Caco-2 (cell line): ENCODE results near the gene RNF20. TPM values are rescaled to one million over a fixed set of nuclear protein-coding genes. Genes with fewer than 3 reads are reported as not detected.

Source experiments
- BruUV-seq: library from RNA; stranded (reverse); fragments of 400-500 nt; replicated peaks from 2 replicates; lab custom pipeline; 2021; lab: Mats Ljungman, UMichigan
- CTCF ChIA-PET: fragments of 300-600 bp; sonication (Branson Sonifier 250); formaldehyde crosslinking; loops from one replicate; lab custom pipeline; 2022; ENCODE audit warnings: antibody characterized with exemption; lab: Charles Lee
- POLR2A ChIA-PET: fragments of 300-600 bp; sonication (Branson Sonifier 250); formaldehyde crosslinking; loops from one replicate; lab custom pipeline; 2022; ENCODE audit warnings: antibody characterized with exemption; lab: Charles Lee
- DNase-seq, 2 experiments: peaks; one replicate each; pipeline versions ENCODE4 v3.0.0 to v3.0.0-alpha.2; 2020 to 2022
- H3K27me3 ChIP-seq: replicated peaks from 2 replicates; pipeline ENCODE4 v1.6.0; 2011; ENCODE audit warnings: low read length; ENCODE audit not compliant: control insufficient read depth, insufficient read depth
- H3K36me3 ChIP-seq: 2 replicates; pipeline ENCODE4 v1.5.1; 2011; ENCODE audit warnings: low read length; ENCODE audit not compliant: control insufficient read depth, insufficient read depth
- H3K4me1 ChIP-seq: fragments of 250-450 bp; sonication (Bioruptor Pico); 2 replicates; pipeline ENCODE4 v1.5.1; 2020; ENCODE audit warnings: mild to moderate bottlenecking
- H3K4me3 ChIP-seq: 2 replicates; pipeline ENCODE4 v1.5.1; 2011; ENCODE audit warnings: low read depth, mild to moderate bottlenecking, control low read depth, low read length
- H3K9me3 ChIP-seq: fragments of 250-450 bp; sonication (Bioruptor Pico); 2 replicates; pipeline ENCODE4 v1.5.1; 2020; ENCODE audit warnings: mild to moderate bottlenecking, moderate library complexity
- H3K27ac Mint-ChIP-seq: one replicate; pipeline ENCODE4 v1.8.0; 2022; ENCODE audit warnings: mixed read lengths; ENCODE audit not compliant: unreplicated experiment
- H3K27me3 Mint-ChIP-seq: one replicate; pipeline ENCODE4 v1.8.0; 2022; ENCODE audit warnings: mixed read lengths; ENCODE audit not compliant: insufficient read depth, unreplicated experiment
- H3K36me3 Mint-ChIP-seq: one replicate; pipeline ENCODE4 v1.8.0; 2022; ENCODE audit warnings: mild to moderate bottlenecking, mixed read lengths; ENCODE audit not compliant: insufficient read depth, unreplicated experiment
- H3K4me1 Mint-ChIP-seq: one replicate; pipeline ENCODE4 v1.8.0; 2022; ENCODE audit warnings: low read depth, mixed read lengths; ENCODE audit not compliant: unreplicated experiment
- H3K4me3 Mint-ChIP-seq: one replicate; pipeline ENCODE4 v1.8.0; 2022; ENCODE audit warnings: mild to moderate bottlenecking, moderate library complexity, mixed read lengths; ENCODE audit not compliant: unreplicated experiment
- H3K9me3 Mint-ChIP-seq: one replicate; pipeline ENCODE4 v1.8.0; 2022; ENCODE audit warnings: mixed read lengths; ENCODE audit not compliant: unreplicated experiment
- intact Hi-C: fragments of 100-400 bp; cut with micrococcal nuclease; formaldehyde crosslinking; loops from one replicate; pipeline ENCODE4 v1.10.0; 2022; ENCODE audit not compliant: unreplicated experiment
- total RNA-seq: library from RNA; stranded (reverse); gene quantifications from 2 replicates; pipeline ENCODE4 v1.2.3, GENCODE V29; 2022
- TF ChIP-seq, protein P1 (sequence below), 2 experiments: fragments of 200-600 bp in 1 of 2; IDR thresholded peaks; 1 replicate in 1 of 2; 2 replicates in 1 of 2; pipeline versions ENCODE4 v1.5.1 to v1.8.0; 2011 to 2022; ENCODE audit warnings: antibody characterized with exemption in 1 of 2, control low read depth in 1 of 2, inconsistent platforms in 1 of 2, low read depth in 1 of 2, low read length in 1 of 2, mild to moderate bottlenecking in 1 of 2, moderate library complexity in 1 of 2; ENCODE audit not compliant: insufficient read depth in 1 of 2, severe bottlenecking in 1 of 2, unreplicated experiment in 1 of 2

RNF20 gene
- total RNA-seq, 1 experiment from 2014 or later: 37.4 TPM

DNA sequence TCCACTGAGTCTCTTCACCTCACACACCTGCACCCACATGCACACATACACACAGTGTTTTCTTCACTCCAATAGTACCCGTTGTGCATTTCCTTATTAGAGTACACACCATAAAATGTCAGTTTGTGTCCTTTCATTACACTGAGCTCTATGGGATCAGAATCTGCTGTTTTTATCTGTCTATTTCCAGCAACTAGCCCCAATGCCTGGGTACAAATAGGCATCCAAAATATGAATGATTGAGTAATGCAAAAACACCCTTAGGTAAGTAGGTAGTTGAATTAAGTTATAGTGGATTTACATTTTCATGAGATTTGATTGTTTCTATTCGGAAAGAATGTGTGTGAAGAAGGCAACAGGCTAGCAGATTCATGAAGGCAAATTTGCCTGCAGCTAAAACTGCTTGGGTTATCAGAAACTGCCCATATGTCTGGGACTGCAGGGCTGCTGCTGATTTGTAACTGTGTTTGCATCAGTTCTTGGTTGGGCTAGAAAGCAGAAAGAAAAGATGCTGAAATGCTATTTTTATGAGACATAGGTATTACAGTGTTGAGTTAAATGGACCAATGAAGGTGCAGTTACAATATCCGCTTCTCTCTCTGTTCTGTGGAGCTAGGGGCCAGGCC is 34.2 kb downstream of the RNF20 start:
- Histone ChIP-seq H3K4me3 (no peak overlapping the region), H3K27me3 (no peaks in the 10 kb centered on the region), H3K36me3 (peaks cover 2% of the 10 kb centered on the region; the same call in 1 of the 2 replicates), H3K4me1 (0 out of 2 replicates have a peak, but pooled peaks cover 5% of the 10 kb centered on the region), H3K9me3 (no peaks in the 10 kb centered on the region)
- no TSS peak for BruUV-seq
- CTCF ChIA-PET: interaction anchor here (0.7 to 1.6 kb wide), 5 partner anchors 33 to 202 kb away, joined by 3 to 14 read pairs (median 3); partner anchors contain the start of gene RNF20
- H3K36me3 Mint-ChIP-seq: peaks cover 12% of the 10 kb centered on the region
- no peaks in the 10 kb centered on the region for H3K27me3 Mint-ChIP-seq
- H3K4me1 Mint-ChIP-seq: no peaks in the 10 kb centered on the region
- no peaks in the 10 kb centered on the region for H3K9me3 Mint-ChIP-seq
- no peak overlapping the region for H3K27ac Mint-ChIP-seq
- POLR2A ChIA-PET: no interaction called here
- TF ChIP-seq, protein P1, sequence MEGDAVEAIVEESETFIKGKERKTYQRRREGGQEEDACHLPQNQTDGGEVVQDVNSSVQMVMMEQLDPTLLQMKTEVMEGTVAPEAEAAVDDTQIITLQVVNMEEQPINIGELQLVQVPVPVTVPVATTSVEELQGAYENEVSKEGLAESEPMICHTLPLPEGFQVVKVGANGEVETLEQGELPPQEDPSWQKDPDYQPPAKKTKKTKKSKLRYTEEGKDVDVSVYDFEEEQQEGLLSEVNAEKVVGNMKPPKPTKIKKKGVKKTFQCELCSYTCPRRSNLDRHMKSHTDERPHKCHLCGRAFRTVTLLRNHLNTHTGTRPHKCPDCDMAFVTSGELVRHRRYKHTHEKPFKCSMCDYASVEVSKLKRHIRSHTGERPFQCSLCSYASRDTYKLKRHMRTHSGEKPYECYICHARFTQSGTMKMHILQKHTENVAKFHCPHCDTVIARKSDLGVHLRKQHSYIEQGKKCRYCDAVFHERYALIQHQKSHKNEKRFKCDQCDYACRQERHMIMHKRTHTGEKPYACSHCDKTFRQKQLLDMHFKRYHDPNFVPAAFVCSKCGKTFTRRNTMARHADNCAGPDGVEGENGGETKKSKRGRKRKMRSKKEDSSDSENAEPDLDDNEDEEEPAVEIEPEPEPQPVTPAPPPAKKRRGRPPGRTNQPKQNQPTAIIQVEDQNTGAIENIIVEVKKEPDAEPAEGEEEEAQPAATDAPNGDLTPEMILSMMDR (IDR thresholded peaks at IDR 0.05; ENCODE audit: insufficient read depth in 1 of 2, low read depth in 1 of 2, low read length in 1 of 2, severe bottlenecking in 1 of 2, unreplicated experiment in 1 of 2): no peak
- intact Hi-C loops: loop anchor here (1.0 kb wide), 1 partner anchor 109 kb away; no protein-coding TSS in a partner anchor
- no peak overlapping the region for H3K4me3 Mint-ChIP-seq
- no peak for DNase-seq

DNA sequence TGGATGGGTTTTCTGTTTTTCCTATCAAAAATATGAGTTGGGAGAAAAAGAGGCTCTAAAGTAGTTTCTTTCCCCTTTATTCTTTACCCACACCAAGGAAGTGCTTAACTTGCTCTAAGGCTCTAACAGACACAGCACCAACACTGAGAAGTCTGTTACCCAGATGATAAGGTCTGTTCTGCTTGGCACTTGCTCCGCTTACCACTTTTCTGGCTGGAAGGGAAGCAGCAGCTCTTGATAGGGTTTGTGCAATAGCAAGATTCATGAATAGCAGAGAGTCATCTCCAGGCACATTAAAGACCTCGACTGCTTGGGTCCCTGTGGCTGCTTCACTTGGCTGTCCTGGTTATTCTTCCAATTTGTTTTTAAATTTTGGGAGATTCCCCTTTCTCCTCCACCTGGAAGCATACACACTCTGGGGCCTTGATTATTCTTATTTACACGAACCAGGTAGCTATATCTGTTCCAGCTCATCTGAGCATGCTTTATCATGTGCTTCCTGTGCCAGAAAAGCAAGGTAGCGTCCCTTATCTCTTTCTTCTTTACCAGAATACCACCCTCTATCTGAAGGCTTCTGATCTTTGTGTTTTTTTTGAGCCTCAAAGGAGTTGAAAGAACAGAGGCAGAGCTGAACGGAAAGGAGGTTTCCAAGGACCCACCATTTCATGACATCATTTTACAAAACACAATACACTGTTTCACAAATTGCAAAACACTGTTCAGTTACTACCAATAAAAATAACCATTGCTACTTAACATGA is 36.3 kb downstream of the RNF20 start:
- POLR2A ChIA-PET: no interaction called here
- BruUV-seq: no TSS peak
- Mint-ChIP-seq H3K9me3 (no peaks in the 10 kb centered on the region), H3K27ac (no peak overlapping the region), H3K4me1 (peaks cover under 1% of the 10 kb centered on the region), H3K27me3 (no peaks in the 10 kb centered on the region), H3K4me3 (no peak overlapping the region), H3K36me3 (no peaks in the 10 kb centered on the region)
- no peaks in the 10 kb centered on the region for H3K9me3 ChIP-seq
- no peak for DNase-seq
- CTCF ChIA-PET: no interaction called here
- 0 out of 2 replicates have a peak, but pooled peaks cover 5% of the 10 kb centered on the region for H3K4me1 ChIP-seq
- intact Hi-C loops: no loop called here
- H3K36me3 ChIP-seq: no peaks in the 10 kb centered on the region
- TF ChIP-seq, protein P1 (IDR thresholded peaks at IDR 0.05; ENCODE audit: insufficient read depth in 1 of 2, low read depth in 1 of 2, low read length in 1 of 2, severe bottlenecking in 1 of 2, unreplicated experiment in 1 of 2): no peak
- no peak overlapping the region for H3K4me3 ChIP-seq
- H3K27me3 ChIP-seq: no peaks in the 10 kb centered on the region

DNA sequence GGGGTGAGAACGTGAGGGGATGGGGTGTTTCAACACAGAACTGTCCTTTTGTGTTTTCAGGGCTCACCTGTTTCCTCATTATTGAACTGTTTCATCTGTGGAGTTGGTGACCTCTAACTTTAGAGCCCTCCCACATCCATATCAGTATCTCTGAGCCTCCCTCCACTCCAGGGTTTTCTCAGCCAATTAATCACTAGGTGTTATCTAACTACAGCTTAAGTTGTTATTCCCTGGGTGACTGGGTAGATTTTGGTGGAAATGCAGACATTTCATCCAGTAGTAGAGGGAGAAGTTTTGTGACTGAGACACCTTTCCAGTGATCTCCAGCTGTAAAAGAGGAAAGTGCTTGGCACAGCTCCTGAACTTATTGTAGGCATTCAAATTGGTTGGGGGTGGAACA is 37.5 kb downstream of the RNF20 start:
- intact Hi-C loops: no loop called here
- H3K4me1 ChIP-seq: 0 out of 2 replicates have a peak, but pooled peaks cover 13% of the 10 kb centered on the region
- no peak for DNase-seq
- no peaks in the 10 kb centered on the region for H3K36me3 ChIP-seq
- Mint-ChIP-seq H3K27ac (no peak overlapping the region), H3K4me3 (no peak overlapping the region), H3K4me1 (peaks cover 9% of the 10 kb centered on the region), H3K9me3 (no peaks in the 10 kb centered on the region), H3K27me3 (no peaks in the 10 kb centered on the region), H3K36me3 (no peaks in the 10 kb centered on the region)
- no peak overlapping the region for H3K4me3 ChIP-seq
- no peaks in the 10 kb centered on the region for H3K27me3 ChIP-seq
- no TSS peak for BruUV-seq
- CTCF ChIA-PET: no interaction called here
- no peaks in the 10 kb centered on the region for H3K9me3 ChIP-seq
- TF ChIP-seq, protein P1 (IDR thresholded peaks at IDR 0.05; ENCODE audit: insufficient read depth in 1 of 2, low read depth in 1 of 2, low read length in 1 of 2, severe bottlenecking in 1 of 2, unreplicated experiment in 1 of 2): no peak
- POLR2A ChIA-PET: no interaction called here
